Naive thymus-derived CD8-positive, alpha-beta T cell (primary cell): ENCODE measurements around the gene PTTG1IP. TPM values are rescaled to one million over a fixed set of nuclear protein-coding genes. Genes with fewer than 3 reads are reported as not detected.

Experiments used
- polyA plus RNA-seq, 3 donors: library from polyadenylated mRNA; unstranded; fragments of 300-500 nt; fragmentation: Illumina TruSeq; gene quantifications; one replicate each; pipeline ENCODE4 v1.2.3, GENCODE V29; 2021
- total RNA-seq, 8 experiments: library from RNA in 2 of 8; stranded (reverse) in 2 of 8; gene quantifications; one replicate each; pipeline ENCODE4 v1.2.3 and lab custom pipeline; 2021 to 2026

The PTTG1IP gene
- total and polyA plus RNA-seq, 5 experiments from 2014 or later, result 42.4 to 68.7 (median 54.1) TPM

Other genes with a start within 250 kb of the PTTG1IP start
- gene KRTAP10-9, start 246.6 kb downstream of the PTTG1IP start, total RNA-seq, result not detected
- not detected for gene KRTAP10-9, start 246.6 kb downstream of the PTTG1IP start, polyA plus RNA-seq
- not detected for gene KRTAP10-10, start 236.3 kb downstream of the PTTG1IP start, total RNA-seq
- gene KRTAP10-10, start 236.3 kb downstream of the PTTG1IP start, polyA plus RNA-seq, result not detected
- not detected for gene KRTAP10-11, start 227.3 kb downstream of the PTTG1IP start, total RNA-seq
- not detected for gene KRTAP10-11, start 227.3 kb downstream of the PTTG1IP start, polyA plus RNA-seq
- gene KRTAP12-4, start 219.0 kb downstream of the PTTG1IP start, total RNA-seq, result not detected
- gene KRTAP12-4, start 219.0 kb downstream of the PTTG1IP start, polyA plus RNA-seq, result not detected
- gene KRTAP12-3, start 215.8 kb downstream of the PTTG1IP start, total RNA-seq, result not detected
- not detected for gene KRTAP12-3, start 215.8 kb downstream of the PTTG1IP start, polyA plus RNA-seq
- gene KRTAP12-2, start 206.8 kb downstream of the PTTG1IP start, total RNA-seq, result not detected
- gene KRTAP12-2, start 206.8 kb downstream of the PTTG1IP start, polyA plus RNA-seq, result not detected
- not detected for gene KRTAP12-1, start 191.5 kb downstream of the PTTG1IP start, total RNA-seq
- not detected for gene KRTAP12-1, start 191.5 kb downstream of the PTTG1IP start, polyA plus RNA-seq
- gene KRTAP10-12, start 176.5 kb downstream of the PTTG1IP start, total RNA-seq, result not detected
- gene KRTAP10-12, start 176.5 kb downstream of the PTTG1IP start, polyA plus RNA-seq, result not detected
- not detected for gene TSPEAR, start 162.1 kb downstream of the PTTG1IP start, total RNA-seq
- gene TSPEAR, start 162.1 kb downstream of the PTTG1IP start, polyA plus RNA-seq, result under 1 TPM in 1 of 3 donors, not detected in 2; 0.07 TPM
- gene UBE2G2, start 71.9 kb downstream of the PTTG1IP start, total RNA-seq, result 100 to 1,000 TPM; 167 to 186 TPM
- 10 to 100 TPM; 56.2 to 72.8 (median 62.3) TPM for gene UBE2G2, start 71.9 kb downstream of the PTTG1IP start, polyA plus RNA-seq
- gene SUMO3, start 55.6 kb downstream of the PTTG1IP start, total RNA-seq, result 10 to 100 TPM; 50.2 to 54.6 TPM
- gene SUMO3, start 55.6 kb downstream of the PTTG1IP start, polyA plus RNA-seq, result 10 to 100 TPM; 82.8 to 94.1 (median 86.7) TPM
- 100 to 1,000 TPM; 177 to 180 TPM for gene ITGB2, start 47.2 kb upstream of the PTTG1IP start, total RNA-seq
- 100 to 1,000 TPM; 423 to 549 (median 524) TPM for gene ITGB2, start 47.2 kb upstream of the PTTG1IP start, polyA plus RNA-seq
- 10 to 100 TPM; 23.5 to 27.9 TPM for gene SLX9, start 66.3 kb upstream of the PTTG1IP start, total RNA-seq
- 10 to 100 TPM; 11.7 to 13.5 (median 12.1) TPM for gene SLX9, start 66.3 kb upstream of the PTTG1IP start, polyA plus RNA-seq
- gene ADARB1, start 200.9 kb upstream of the PTTG1IP start, total RNA-seq, result 10 to 100 TPM; 34.3 to 36.9 TPM
- 1 to 10 TPM; 2.9 to 7.7 (median 5.2) TPM for gene ADARB1, start 200.9 kb upstream of the PTTG1IP start, polyA plus RNA-seq